ENCODE data around the gene APLP2. TPM values are rescaled to one million over a fixed set of nuclear protein-coding genes. Genes with fewer than 3 reads are reported as not detected.
A peak's percentile ranks its signal among the peaks of the same experiment; 100 is the strongest.

APLP2 gene
- total RNA-seq, 2 donors from 2014 or later, result 821 to 864 TPM

DNA sequence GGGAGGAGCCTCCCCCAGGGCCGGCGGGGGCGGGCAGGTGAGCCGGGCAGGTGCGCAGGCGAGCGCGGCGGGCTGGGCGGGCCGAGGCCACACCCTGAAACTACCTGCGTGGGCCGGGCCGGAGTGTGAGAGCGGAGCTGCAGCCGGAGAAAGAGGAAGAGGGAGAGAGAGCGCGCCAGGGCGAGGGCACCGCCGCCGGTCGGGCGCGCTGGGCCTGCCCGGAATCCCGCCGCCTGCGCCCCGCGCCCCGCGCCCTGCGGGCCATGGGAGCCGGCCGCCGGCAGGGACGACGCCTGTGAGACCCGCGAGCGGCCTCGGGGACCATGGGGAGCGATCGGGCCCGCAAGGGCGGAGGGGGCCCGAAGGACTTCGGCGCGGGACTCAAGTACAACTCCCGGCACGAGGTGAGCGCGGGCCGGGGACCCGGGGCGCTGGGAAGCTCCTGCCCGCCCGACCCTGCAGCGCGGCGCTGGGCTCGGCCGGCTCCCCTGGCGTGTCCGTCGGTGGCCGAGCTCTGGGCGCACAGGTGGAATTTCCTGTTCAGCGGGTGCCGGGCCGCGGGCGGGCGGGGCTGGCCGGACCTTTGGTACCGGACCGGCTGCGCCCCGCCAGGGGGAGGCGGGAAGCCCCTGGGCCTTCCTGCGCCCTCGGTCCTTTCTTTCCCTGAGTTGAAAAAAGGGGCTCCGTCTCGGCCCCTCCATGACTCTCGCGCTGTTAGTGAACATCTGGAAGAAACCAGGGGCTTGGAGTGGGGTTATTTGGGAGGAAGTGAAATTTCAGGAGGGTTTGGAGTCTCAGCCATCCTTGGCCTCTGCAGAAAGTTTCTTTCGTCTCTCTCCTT is 90.2 kb downstream of the APLP2 start, which contains the start of gene ST14:
Gene ST14, plus strand, starts transcription at position 126 of the 841 bp plus-strand sequence. Its CDS starts 198 bp downstream, at position 324.
- H3K9ac ChIP-seq (ENCODE audit: extremely low read depth, low read length, poor library complexity, severe bottlenecking), result no peak within 1 kb of the TSS
- no peak within 1 kb of the TSS for H3K27ac ChIP-seq (ENCODE audit: low read depth, low read length)
- H3K27ac Mint-ChIP-seq, result no peak within 1 kb of the TSS
- 2 to 10% methylated on average over 9 to 89 of the region's 89 CpGs for WGBS, 2 experiments (ENCODE audit: insufficient coverage in 1 of 2, insufficient read length in 1 of 2)
- peak within 1 kb of the TSS; percentile 70 for H3K4me3 ChIP-seq (ENCODE audit: low read length)
- H3K4me1 ChIP-seq (ENCODE audit: control insufficient read depth, insufficient read depth, low read length), result peaks cover 3% of the 10 kb centered on the region
- H3K27me3 ChIP-seq (ENCODE audit: control insufficient read depth, insufficient read depth, low read length, poor library complexity, severe bottlenecking), result peaks cover 54% of the 10 kb centered on the region
- H3K4me3 Mint-ChIP-seq, result peak within 1 kb of the TSS; percentile 64
- TF ChIP-seq, protein P1, sequence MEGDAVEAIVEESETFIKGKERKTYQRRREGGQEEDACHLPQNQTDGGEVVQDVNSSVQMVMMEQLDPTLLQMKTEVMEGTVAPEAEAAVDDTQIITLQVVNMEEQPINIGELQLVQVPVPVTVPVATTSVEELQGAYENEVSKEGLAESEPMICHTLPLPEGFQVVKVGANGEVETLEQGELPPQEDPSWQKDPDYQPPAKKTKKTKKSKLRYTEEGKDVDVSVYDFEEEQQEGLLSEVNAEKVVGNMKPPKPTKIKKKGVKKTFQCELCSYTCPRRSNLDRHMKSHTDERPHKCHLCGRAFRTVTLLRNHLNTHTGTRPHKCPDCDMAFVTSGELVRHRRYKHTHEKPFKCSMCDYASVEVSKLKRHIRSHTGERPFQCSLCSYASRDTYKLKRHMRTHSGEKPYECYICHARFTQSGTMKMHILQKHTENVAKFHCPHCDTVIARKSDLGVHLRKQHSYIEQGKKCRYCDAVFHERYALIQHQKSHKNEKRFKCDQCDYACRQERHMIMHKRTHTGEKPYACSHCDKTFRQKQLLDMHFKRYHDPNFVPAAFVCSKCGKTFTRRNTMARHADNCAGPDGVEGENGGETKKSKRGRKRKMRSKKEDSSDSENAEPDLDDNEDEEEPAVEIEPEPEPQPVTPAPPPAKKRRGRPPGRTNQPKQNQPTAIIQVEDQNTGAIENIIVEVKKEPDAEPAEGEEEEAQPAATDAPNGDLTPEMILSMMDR (conservative IDR thresholded peaks at IDR 0.05), result no peak
- peaks cover 52% of the 10 kb centered on the region for H3K27me3 Mint-ChIP-seq (ENCODE audit: insufficient read depth)
- no peaks in the 10 kb centered on the region for H3K36me3 Mint-ChIP-seq (ENCODE audit: low read depth)
- peak; percentile 83 for DNase-seq
- no peaks in the 10 kb centered on the region for H3K9me3 ChIP-seq (ENCODE audit: control insufficient read depth, low read length)
- peaks cover 9% of the 10 kb centered on the region for H3K4me1 Mint-ChIP-seq
- no peaks in the 10 kb centered on the region for H3K36me3 ChIP-seq (ENCODE audit: control insufficient read depth, insufficient read depth, low read length)
- no peaks in the 10 kb centered on the region for H3K9me3 Mint-ChIP-seq

DNA sequence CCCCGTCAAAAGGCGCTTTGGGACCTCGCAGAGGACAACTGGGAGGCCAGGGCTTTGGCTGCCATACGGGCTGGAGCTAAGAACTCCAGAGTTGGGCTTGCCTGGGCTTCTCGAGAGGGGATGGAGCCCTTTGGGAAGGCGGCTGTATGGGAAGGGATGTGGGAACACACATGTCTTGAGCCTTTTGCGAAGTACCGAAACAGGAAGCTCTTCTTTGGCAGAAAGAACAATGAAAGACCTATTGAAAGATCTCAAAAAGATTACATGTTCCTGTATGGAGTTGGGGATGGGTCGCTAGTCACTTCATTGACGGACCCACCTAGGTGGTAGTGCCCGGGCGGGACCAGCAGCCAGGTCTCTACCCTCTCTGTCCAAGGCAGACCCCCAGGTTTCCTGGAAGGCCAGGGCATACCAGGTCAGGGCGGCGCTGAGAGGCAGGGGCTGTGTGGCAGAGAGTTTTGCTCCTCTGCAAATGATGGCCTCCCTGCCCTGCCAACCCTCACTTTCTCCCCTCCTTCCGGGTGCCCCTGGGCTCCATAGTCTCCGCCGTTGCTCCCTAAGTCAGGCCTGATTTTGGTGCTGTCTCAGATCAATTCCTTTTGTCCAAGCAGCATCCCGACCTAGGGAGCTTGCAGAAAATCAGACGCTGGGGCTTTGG is 90.9 kb downstream of the APLP2 start:
- peaks cover 54% of the 10 kb centered on the region for H3K27me3 ChIP-seq (ENCODE audit: control insufficient read depth, insufficient read depth, low read length, poor library complexity, severe bottlenecking)
- Mint-ChIP-seq H3K27ac (no peak overlapping the region), H3K9me3 (no peaks in the 10 kb centered on the region), H3K4me1 (peaks cover 9% of the 10 kb centered on the region), H3K36me3 (ENCODE audit: low read depth) (no peaks in the 10 kb centered on the region), H3K4me3 (peak overlapping the region; percentile 64), H3K27me3 (ENCODE audit: insufficient read depth) (peaks cover 52% of the 10 kb centered on the region)
- TF ChIP-seq, protein P1 (conservative IDR thresholded peaks at IDR 0.05), result no peak
- H3K9me3 ChIP-seq (ENCODE audit: control insufficient read depth, low read length), result no peaks in the 10 kb centered on the region
- peaks cover 3% of the 10 kb centered on the region for H3K4me1 ChIP-seq (ENCODE audit: control insufficient read depth, insufficient read depth, low read length)
- H3K27ac ChIP-seq (ENCODE audit: low read depth, low read length), result no peak overlapping the region
- WGBS, 2 experiments (ENCODE audit: insufficient coverage in 1 of 2, insufficient read length in 1 of 2), result 78 to 91% methylated on average over 9 to 19 of the region's 19 CpGs
- no peak overlapping the region for H3K9ac ChIP-seq (ENCODE audit: extremely low read depth, low read length, poor library complexity, severe bottlenecking)
- H3K36me3 ChIP-seq (ENCODE audit: control insufficient read depth, insufficient read depth, low read length), result no peaks in the 10 kb centered on the region
- peak overlapping the region; percentile 70 for H3K4me3 ChIP-seq (ENCODE audit: low read length)
- DNase-seq, result peak; percentile 70

DNA sequence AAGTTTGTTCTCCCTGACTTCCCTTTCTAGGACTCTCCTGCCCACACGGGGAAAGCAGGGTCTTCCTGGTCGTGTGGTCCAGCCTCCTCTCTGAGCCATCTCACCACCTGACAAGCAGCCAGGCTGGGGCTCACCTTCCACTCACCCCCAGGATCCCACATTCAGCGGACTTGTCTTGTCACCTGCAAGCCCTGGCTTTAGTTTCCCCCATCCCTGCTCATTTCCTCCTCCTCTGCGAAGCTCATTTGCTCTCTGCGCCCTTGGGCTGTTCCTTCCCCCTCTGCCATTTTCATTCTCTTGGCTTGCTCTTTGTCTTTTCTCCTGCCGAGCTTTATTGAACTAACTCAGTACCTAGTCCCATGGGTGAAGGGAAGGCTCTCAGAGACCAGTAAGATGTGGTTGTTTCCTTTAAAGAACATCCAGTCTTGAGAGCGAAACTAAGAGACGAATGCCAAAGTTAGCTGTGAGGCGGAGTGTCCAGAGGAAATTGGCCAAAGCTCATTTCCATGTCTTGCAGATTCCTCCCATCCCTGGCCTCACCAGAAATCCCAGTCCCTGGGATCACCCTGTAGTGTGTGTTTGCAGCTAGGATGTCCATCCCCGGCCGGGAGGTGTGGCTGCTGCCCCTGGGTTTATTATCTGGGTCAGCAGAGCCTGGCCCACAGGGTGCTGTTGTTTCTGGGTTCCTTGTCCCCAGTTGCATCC is 91.9 kb downstream of the APLP2 start:
- no peak for DNase-seq
- H3K27ac Mint-ChIP-seq, result peak overlapping the region; percentile 26
- Histone ChIP-seq H3K27ac (ENCODE audit: low read depth, low read length) (no peak overlapping the region), H3K9me3 (ENCODE audit: control insufficient read depth, low read length) (no peaks in the 10 kb centered on the region), H3K36me3 (ENCODE audit: control insufficient read depth, insufficient read depth, low read length) (no peaks in the 10 kb centered on the region), H3K9ac (ENCODE audit: extremely low read depth, low read length, poor library complexity, severe bottlenecking) (no peak overlapping the region), H3K4me3 (ENCODE audit: low read length) (no peak overlapping the region), H3K4me1 (ENCODE audit: control insufficient read depth, insufficient read depth, low read length) (peaks cover 3% of the 10 kb centered on the region), H3K27me3 (ENCODE audit: control insufficient read depth, insufficient read depth, low read length, poor library complexity, severe bottlenecking) (peaks cover 54% of the 10 kb centered on the region)
- 85 to 86% methylated on average over 9 to 11 of the region's 11 CpGs for WGBS, 2 experiments (ENCODE audit: insufficient coverage in 1 of 2, insufficient read length in 1 of 2)
- H3K36me3 Mint-ChIP-seq (ENCODE audit: low read depth), result no peaks in the 10 kb centered on the region
- no peaks in the 10 kb centered on the region for H3K9me3 Mint-ChIP-seq
- peaks cover 9% of the 10 kb centered on the region for H3K4me1 Mint-ChIP-seq
- H3K4me3 Mint-ChIP-seq, result peak overlapping the region; percentile 64
- H3K27me3 Mint-ChIP-seq (ENCODE audit: insufficient read depth), result peaks cover 52% of the 10 kb centered on the region
- TF ChIP-seq, protein P1 (conservative IDR thresholded peaks at IDR 0.05), result no peak
